ENCODE data around the gene GP2. TPM values are rescaled to one million over a fixed set of nuclear protein-coding genes. Genes with fewer than 3 reads are reported as not detected.

GP2 gene
- total RNA-seq, 2 experiments from 2014 or later: not detected

GRCh38 chr16:20298452-20298851 lies 28.9 kb downstream of the GP2 start:
- DNase-seq: no peak
- Mint-ChIP-seq H3K9me3 (no peaks in the 10 kb centered on the region), H3K4me3 (no peak overlapping the region), H3K27ac (no peak overlapping the region), H3K27me3 (ENCODE audit: low read depth) (peaks cover 12% of the 10 kb centered on the region), H3K36me3 (ENCODE audit: low read depth) (no peaks in the 10 kb centered on the region), H3K4me1 (ENCODE audit: low read depth) (no peaks in the 10 kb centered on the region)
- intact Hi-C loops (cut with micrococcal nuclease): no loop called here
- CTCF ChIA-PET: interaction anchor here (0.6 to 4.8 kb wide), 5 partner anchors 85 to 403 kb away, joined by 3 to 46 read pairs (median 7); no protein-coding TSS in a partner anchor

GRCh38 chr16:20291208-20292206 lies 35.8 kb downstream of the GP2 start:
- CTCF ChIA-PET: interaction anchor here (2.6 kb wide), 1 partner anchor 9 kb away, joined by 12 read pairs; no protein-coding TSS in a partner anchor
- Mint-ChIP-seq H3K27me3 (ENCODE audit: low read depth) (no peaks in the 10 kb centered on the region), H3K9me3 (no peaks in the 10 kb centered on the region), H3K36me3 (ENCODE audit: low read depth) (no peaks in the 10 kb centered on the region), H3K4me3 (no peak overlapping the region), H3K27ac (no peak overlapping the region), H3K4me1 (ENCODE audit: low read depth) (no peaks in the 10 kb centered on the region)
- intact Hi-C loops (cut with micrococcal nuclease): no loop called here
- DNase-seq: no peak

GRCh38 chr16:20289571-20289970 lies 37.7 kb downstream of the GP2 start:
- no peak for DNase-seq
- Mint-ChIP-seq H3K36me3 (ENCODE audit: low read depth) (no peaks in the 10 kb centered on the region), H3K4me3 (no peak overlapping the region), H3K9me3 (no peaks in the 10 kb centered on the region), H3K27me3 (ENCODE audit: low read depth) (no peaks in the 10 kb centered on the region), H3K27ac (no peak overlapping the region), H3K4me1 (ENCODE audit: low read depth) (no peaks in the 10 kb centered on the region)
- intact Hi-C loops (cut with micrococcal nuclease): no loop called here
- CTCF ChIA-PET: interaction anchor here (2.6 kb wide), 1 partner anchor 11 kb away, joined by 12 read pairs; no protein-coding TSS in a partner anchor

DNA sequence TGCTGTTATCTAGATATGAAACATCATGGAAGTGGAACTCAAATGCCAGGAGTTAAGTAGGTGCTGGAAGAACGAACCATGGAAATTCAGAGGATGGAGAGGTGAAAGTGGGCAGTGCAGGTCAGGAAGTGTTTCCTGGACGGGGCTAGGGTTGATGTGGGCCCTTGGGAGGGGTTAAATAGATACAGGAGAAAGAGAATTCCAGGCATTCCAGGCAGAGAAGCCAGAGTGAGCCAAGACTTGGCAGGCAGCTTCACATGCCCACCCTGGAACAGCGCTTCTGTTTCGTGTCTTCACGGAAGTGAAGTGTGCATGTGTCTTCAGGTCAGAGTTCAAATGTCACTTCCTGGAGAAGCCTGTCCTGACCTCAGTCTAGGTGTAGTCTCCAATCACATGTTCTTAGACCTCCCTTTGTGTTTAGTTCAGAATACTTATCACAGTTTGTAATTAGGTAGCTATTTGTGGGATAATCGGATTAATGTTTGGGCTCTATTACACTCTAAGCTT lies 41.3 kb downstream of the GP2 start:
- Mint-ChIP-seq H3K27me3 (ENCODE audit: low read depth) (no peaks in the 10 kb centered on the region), H3K9me3 (no peaks in the 10 kb centered on the region), H3K4me1 (ENCODE audit: low read depth) (no peaks in the 10 kb centered on the region), H3K27ac (no peak overlapping the region), H3K4me3 (no peak overlapping the region), H3K36me3 (ENCODE audit: low read depth) (no peaks in the 10 kb centered on the region)
- intact Hi-C loops (cut with micrococcal nuclease): no loop called here
- no peak for DNase-seq
- CTCF ChIA-PET: no interaction called here

- H3K27me3 Mint-ChIP-seq (ENCODE audit: low read depth): peaks cover 5% of the 10 kb centered on the region
- H3K4me3 Mint-ChIP-seq: no peak overlapping the region
- intact Hi-C loops (cut with micrococcal nuclease): no loop called here
- CTCF ChIA-PET: interaction anchor here (0.6 kb wide), 1 partner anchor 686 kb away, joined by 7 read pairs; no protein-coding TSS in a partner anchor
- H3K36me3 Mint-ChIP-seq (ENCODE audit: low read depth): no peaks in the 10 kb centered on the region
- no peaks in the 10 kb centered on the region for H3K4me1 Mint-ChIP-seq (ENCODE audit: low read depth)
- DNase-seq: no peak
- H3K27ac Mint-ChIP-seq: no peak overlapping the region
- H3K9me3 Mint-ChIP-seq: no peaks in the 10 kb centered on the region
Observed at GRCh38 chr16:20280259-20280658, 47.1 kb downstream of the GP2 start.

DNA sequence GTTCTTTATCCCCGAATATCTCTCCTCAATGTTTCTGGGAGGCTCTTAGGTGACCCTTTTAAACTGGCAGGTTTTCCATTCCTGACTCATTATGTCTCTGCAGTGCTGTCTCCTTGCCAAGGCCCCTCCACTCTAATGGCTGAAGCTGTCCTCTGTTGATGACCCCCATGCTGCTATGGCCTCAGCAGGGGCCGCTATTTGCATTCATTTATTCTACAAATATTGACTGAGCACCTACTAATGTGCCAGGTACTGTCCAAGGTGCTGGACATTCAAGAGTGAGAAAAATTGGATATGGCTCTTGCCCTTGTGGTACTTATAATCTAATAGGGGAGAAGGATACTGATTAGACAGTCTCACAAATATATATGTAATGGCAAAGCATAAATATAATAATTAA lies 55.4 kb downstream of the GP2 start:
- H3K27me3 Mint-ChIP-seq (ENCODE audit: low read depth): no peaks in the 10 kb centered on the region
- no peaks in the 10 kb centered on the region for H3K4me1 Mint-ChIP-seq (ENCODE audit: low read depth)
- no peak overlapping the region for H3K27ac Mint-ChIP-seq
- CTCF ChIA-PET: no interaction called here
- no peak for DNase-seq
- H3K36me3 Mint-ChIP-seq (ENCODE audit: low read depth): no peaks in the 10 kb centered on the region
- H3K9me3 Mint-ChIP-seq: no peaks in the 10 kb centered on the region
- H3K4me3 Mint-ChIP-seq: no peak overlapping the region
- intact Hi-C loops (cut with micrococcal nuclease): no loop called here

GRCh38 chr16:20268409-20268808 lies 58.9 kb downstream of the GP2 start:
- Mint-ChIP-seq H3K36me3 (ENCODE audit: low read depth) (no peaks in the 10 kb centered on the region), H3K27me3 (ENCODE audit: low read depth) (no peaks in the 10 kb centered on the region), H3K9me3 (no peaks in the 10 kb centered on the region), H3K4me3 (no peak overlapping the region), H3K4me1 (ENCODE audit: low read depth) (no peaks in the 10 kb centered on the region), H3K27ac (no peak overlapping the region)
- no peak for DNase-seq
- intact Hi-C loops (cut with micrococcal nuclease): no loop called here
- CTCF ChIA-PET: no interaction called here

DNA sequence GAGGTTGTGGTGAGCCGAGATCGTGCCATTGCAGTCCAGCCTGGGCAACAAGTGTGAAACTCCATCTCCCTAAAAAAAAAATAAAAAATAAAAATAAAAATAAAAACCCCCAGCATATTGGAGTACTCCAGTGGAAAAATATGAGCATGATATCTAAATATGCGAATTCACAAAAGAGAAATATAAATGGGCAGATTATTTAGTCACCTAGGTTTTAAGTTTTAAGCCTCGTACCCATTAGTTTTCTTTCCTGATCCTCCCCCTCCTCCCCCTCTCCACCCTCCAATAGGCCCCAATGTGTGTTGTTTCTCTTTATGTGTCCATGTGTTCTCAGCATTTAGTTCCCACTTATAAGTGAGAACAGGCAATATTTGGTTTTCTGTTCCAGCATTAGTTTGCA lies 62.3 kb downstream of the GP2 start:
- intact Hi-C loops (cut with micrococcal nuclease): no loop called here

GRCh38 chr16:20263138-20263855 lies 64.0 kb downstream of the GP2 start:
- Mint-ChIP-seq H3K9me3 (peaks cover 2% of the 10 kb centered on the region), H3K36me3 (ENCODE audit: low read depth) (no peaks in the 10 kb centered on the region), H3K27ac (no peak overlapping the region), H3K4me1 (ENCODE audit: low read depth) (no peaks in the 10 kb centered on the region), H3K27me3 (ENCODE audit: low read depth) (peaks cover 7% of the 10 kb centered on the region), H3K4me3 (no peak overlapping the region)
- intact Hi-C loops (cut with micrococcal nuclease): no loop called here
- DNase-seq: no peak
- CTCF ChIA-PET: no interaction called here

More for the DNA sequence above, 62.3 kb downstream of the GP2 start:
- CTCF ChIA-PET: no interaction called here
- H3K9me3 Mint-ChIP-seq: no peaks in the 10 kb centered on the region
- H3K27me3 Mint-ChIP-seq (ENCODE audit: low read depth): peaks cover 5% of the 10 kb centered on the region
- H3K4me1 Mint-ChIP-seq (ENCODE audit: low read depth): no peaks in the 10 kb centered on the region
- H3K36me3 Mint-ChIP-seq (ENCODE audit: low read depth): no peaks in the 10 kb centered on the region
- no peak for DNase-seq
- no peak overlapping the region for H3K4me3 Mint-ChIP-seq
- no peak overlapping the region for H3K27ac Mint-ChIP-seq

GRCh38 chr16:20262248-20262647 lies 65.1 kb downstream of the GP2 start:
- no peak overlapping the region for H3K4me3 Mint-ChIP-seq
- H3K27me3 Mint-ChIP-seq (ENCODE audit: low read depth): peaks cover 7% of the 10 kb centered on the region
- CTCF ChIA-PET: interaction anchor here (0.5 kb wide), 1 partner anchor 146 kb away, joined by 4 read pairs; no protein-coding TSS in a partner anchor

GRCh38 chr16:20260215-20261009 lies 66.9 kb downstream of the GP2 start:
- intact Hi-C loops (cut with micrococcal nuclease): no loop called here
- CTCF ChIA-PET: no interaction called here
- Mint-ChIP-seq H3K4me3 (no peak overlapping the region), H3K9me3 (peaks cover 2% of the 10 kb centered on the region), H3K27me3 (ENCODE audit: low read depth) (peaks cover 10% of the 10 kb centered on the region), H3K4me1 (ENCODE audit: low read depth) (no peaks in the 10 kb centered on the region), H3K27ac (no peak overlapping the region), H3K36me3 (ENCODE audit: low read depth) (no peaks in the 10 kb centered on the region)
- no peak for DNase-seq

More at GRCh38 chr16:20262248-20262647, 65.1 kb downstream of the GP2 start:
- H3K9me3 Mint-ChIP-seq: peaks cover 2% of the 10 kb centered on the region
- intact Hi-C loops (cut with micrococcal nuclease): no loop called here
- DNase-seq: no peak
- H3K36me3 Mint-ChIP-seq (ENCODE audit: low read depth): no peaks in the 10 kb centered on the region
- H3K4me1 Mint-ChIP-seq (ENCODE audit: low read depth): no peaks in the 10 kb centered on the region
- H3K27ac Mint-ChIP-seq: no peak overlapping the region

Measured in activated naive CD4-positive, alpha-beta T cell treated with anti-CD3 and anti-CD28 coated beads for 36 hours (primary cell).